ENCODE results near the gene CRTC1. TPM values are rescaled to one million over a fixed set of nuclear protein-coding genes. Genes with fewer than 3 reads are reported as not detected.

Gene CRTC1
- total RNA-seq, 1 experiment from 2014 or later: 19.0 TPM

- H3K9me3 Mint-ChIP-seq: no peaks in the 10 kb centered on the region
- Histone ChIP-seq H4K8ac (replicated peaks; ENCODE audit: insufficient read length, low read depth, low read length) (no peak overlapping the region), H2BK20ac (ENCODE audit: low read depth, low read length, poor library complexity, severe bottlenecking) (no peak overlapping the region), H3K4ac (ENCODE audit: low read depth, low read length) (no peak overlapping the region), H4K20me1 (ENCODE audit: control insufficient read depth, insufficient read depth, insufficient read length) (no peaks in the 10 kb centered on the region), H3K4me2 (ENCODE audit: insufficient read depth, insufficient read length, low read length) (no peak overlapping the region), H3K9me3 (ENCODE audit: control insufficient read depth, low read depth, low read length) (no peaks in the 10 kb centered on the region), H2BK120ac (ENCODE audit: low read depth, low read length, poor library complexity, severe bottlenecking) (no peak overlapping the region), H3K23ac (ENCODE audit: insufficient read length, low read depth, low read length) (no peak overlapping the region), H2BK5ac (ENCODE audit: insufficient read length, low read length) (no peak overlapping the region), H3K4me1 (ENCODE audit: insufficient read depth, low read length) (no peaks in the 10 kb centered on the region), H2BK12ac (ENCODE audit: insufficient read length, low read depth, low read length) (no peak overlapping the region), H3K27me3 (ENCODE audit: insufficient read depth, low read length) (no peaks in the 10 kb centered on the region), H4K5ac (ENCODE audit: insufficient read length, low read depth, low read length) (no peak overlapping the region), H4K91ac (ENCODE audit: insufficient read length, low read depth, low read length) (no peak overlapping the region), H3K18ac (ENCODE audit: insufficient read length, low read depth, low read length) (no peak overlapping the region), H3K9ac (ENCODE audit: extremely low read depth, insufficient read length, low read length) (no peak overlapping the region), H3K79me2 (ENCODE audit: insufficient read depth, low read length) (no peaks in the 10 kb centered on the region), H2AK5ac (ENCODE audit: insufficient read length, low read length) (no peak overlapping the region), H3K23me2 (ENCODE audit: insufficient read length, low read depth, low read length, poor library complexity, severe bottlenecking) (no peaks in the 10 kb centered on the region), H2BK15ac (ENCODE audit: low read depth, low read length) (no peak overlapping the region), H2AFZ (ENCODE audit: low read length) (no peak overlapping the region), H3K27ac (ENCODE audit: insufficient read length, low read depth, low read length) (no peak overlapping the region), H3K79me1 (ENCODE audit: insufficient read depth, low read depth, low read length, poor library complexity, severe bottlenecking) (no peaks in the 10 kb centered on the region), H3K56ac (ENCODE audit: insufficient read length, low read depth, low read length) (no peak overlapping the region), H3K14ac (ENCODE audit: insufficient read depth, low read length) (no peak overlapping the region), H3T11ph (ENCODE audit: low read length) (no peak overlapping the region)
- no CpG with 5 or more reads among the region's 4 CpGs for WGBS (ENCODE audit: extremely low coverage, insufficient read length, low lambda C conversion rate)
- no peak for TF ChIP-seq CTCF (conservative IDR thresholded peaks at IDR 0.05)
- peaks cover 8 to 14% of the 10 kb centered on the region in 2 experiments for H3K4me1 Mint-ChIP-seq
- H3K27me3 Mint-ChIP-seq (ENCODE audit: low read depth): peaks cover 13% of the 10 kb centered on the region
- no peak overlapping the region for H3K27ac Mint-ChIP-seq
- no peak overlapping the region for H3K4me3 Mint-ChIP-seq
- H3K36me3 Mint-ChIP-seq (ENCODE audit: insufficient read depth in 1 of 3, low read depth in 3 of 3): peaks cover 3 to 37% (median 11%) of the 10 kb centered on the region in 3 experiments; a peak in 6 of 7 replicates
- DNase-seq: no peak
Measured at GRCh38 chr19:18754501-18754900, 71.0 kb downstream of the CRTC1 start.

All from H9 (cell line).